GM12878 (cell line): ENCODE measurements around the gene NEGR1. TPM values are rescaled to one million over a fixed set of nuclear protein-coding genes. Genes with fewer than 3 reads are reported as not detected.

Source experiments
- ATAC-seq: fragments of 200-7000 bp; cut with Tn5 transposase; 3 replicates; pipeline ENCODE4 v1.9.1; 2020; ENCODE audit warnings: mild to moderate bottlenecking, moderate library complexity
- BruUV-seq: library from RNA; stranded (reverse); fragments of 400-500 nt; replicated peaks from 2 replicates; lab custom pipeline; 2021; lab: Mats Ljungman, UMichigan
- CTCF ChIA-PET: fragments of 300-600 bp; sonication (Branson Sonifier 250); formaldehyde crosslinking; extraction: SDS; loops from one replicate; lab custom pipeline; 2021; ENCODE audit warnings: inconsistent platforms; lab: Yijun Ruan, JAX
- POLR2A ChIA-PET: fragments of 350-600 bp; formaldehyde crosslinking; extraction: SDS; loops from one replicate; lab custom pipeline; 2021; ENCODE audit warnings: inconsistent platforms; lab: Charles Lee
- RAD21 ChIA-PET: fragments of 300-600 bp; sonication (Branson Sonifier 250); formaldehyde crosslinking; loops from one replicate; lab custom pipeline; 2023; ENCODE audit warnings: antibody characterized with exemption; ENCODE audit not compliant: unreplicated experiment; lab: Charles Lee
- SMC1A ChIA-PET: fragments of 300-600 bp; sonication (Branson Sonifier 250); formaldehyde crosslinking; loops from one replicate; lab custom pipeline; 2023; ENCODE audit not compliant: unreplicated experiment, uncharacterized antibody; lab: Charles Lee
- DNase-seq: peaks from one replicate; pipeline ENCODE4 v3.0.0-alpha.2; 2011; ENCODE audit warnings: low read depth, low spot score
- FAIRE-seq: peaks from 3 replicates; lab custom pipeline; 2011; peaks lifted over from hg19 to GRCh38; lab: Jason Lieb, UNC
- H2AFZ ChIP-seq: 2 replicates; pipeline ENCODE4 v1.6.0; 2011; ENCODE audit warnings: low read depth, low read length, control low read depth; ENCODE audit not compliant: control insufficient read depth
- H3K27ac ChIP-seq: 2 replicates; pipeline ENCODE4 v1.5.1; 2011; ENCODE audit warnings: control low read depth; ENCODE audit not compliant: control insufficient read depth, insufficient read depth
- H3K27me3 ChIP-seq, 2 experiments: replicated peaks in 1 of 2; 2 replicates each; pipeline versions ENCODE4 v1.6.0 to v1.6.1; 2011; ENCODE audit warnings: low read length in 1 of 2; ENCODE audit not compliant: control insufficient read depth in 2 of 2, insufficient read depth in 2 of 2
- H3K36me3 ChIP-seq, 2 experiments: 2 replicates each; pipeline ENCODE4 v1.5.1; 2011; ENCODE audit warnings: low read length in 1 of 2; ENCODE audit not compliant: control insufficient read depth in 2 of 2, insufficient read depth in 2 of 2
- H3K4me1 ChIP-seq: 2 replicates; pipeline ENCODE4 v1.6.1; 2011; ENCODE audit warnings: mild to moderate bottlenecking, low read length, moderate library complexity, mixed read lengths; ENCODE audit not compliant: control insufficient read depth, insufficient read depth
- H3K4me2 ChIP-seq: 2 replicates; pipeline ENCODE4 v1.6.0; 2011; ENCODE audit warnings: control low read depth; ENCODE audit not compliant: control insufficient read depth, insufficient read depth
- H3K4me3 ChIP-seq: fragments of 200-600 bp; sonication (generic); 2 replicates; pipeline ENCODE4 v1.5.1; 2016
- H3K79me2 ChIP-seq: 2 replicates; pipeline ENCODE4 v1.6.0; 2011; ENCODE audit warnings: low read length; ENCODE audit not compliant: control insufficient read depth, insufficient read depth
- H3K9ac ChIP-seq: 2 replicates; pipeline ENCODE4 v1.8.0; 2011; ENCODE audit warnings: low read length, control low read depth, mixed read lengths; ENCODE audit not compliant: control insufficient read depth, insufficient read depth
- H3K9me3 ChIP-seq: replicated peaks from 3 replicates; pipeline ENCODE4 v1.5.1; 2011; ENCODE audit warnings: mild to moderate bottlenecking, low read length; ENCODE audit not compliant: control insufficient read depth, insufficient read depth
- H4K20me1 ChIP-seq: 2 replicates; pipeline ENCODE4 v1.6.0; 2011; ENCODE audit not compliant: control insufficient read depth, insufficient read depth
- BRCA1 ChIP-seq: IDR thresholded peaks from 2 replicates; pipeline ENCODE4 v1.6.1; 2011; ENCODE audit warnings: low read depth, low read length, improper control_type of control experiment
- EZH2 ChIP-seq: IDR thresholded peaks from 2 replicates; pipeline ENCODE4 v1.6.1; 2012; ENCODE audit warnings: low read depth, mild to moderate bottlenecking, control low read depth, inconsistent platforms, low read length, borderline replicate concordance; ENCODE audit not compliant: control insufficient read depth
- HDAC2 ChIP-seq: fragments of 200-600 bp; sonication (generic); IDR thresholded peaks from 2 replicates; pipeline ENCODE4 v1.6.1; 2017
- JUND ChIP-seq: IDR thresholded peaks from 2 replicates; pipeline ENCODE4 v1.6.1; 2012; ENCODE audit warnings: low read depth, mild to moderate bottlenecking, low read length, improper control_type of control experiment, moderate library complexity
- KAT2A ChIP-seq: conservative IDR thresholded peaks from 2 replicates; pipeline ENCODE4 v1.6.1; 2011; ENCODE audit warnings: low read depth, low read length; ENCODE audit not compliant: control insufficient read depth
- NFIC ChIP-seq: IDR thresholded peaks from 2 replicates; pipeline ENCODE4 v1.6.1; 2012; ENCODE audit warnings: low read depth, mild to moderate bottlenecking, inconsistent platforms, low read length, moderate library complexity
- POU2F2 ChIP-seq: IDR thresholded peaks from 3 replicates; pipeline ENCODE4 v1.6.1; 2011; ENCODE audit warnings: low read depth, mild to moderate bottlenecking, low read length, borderline replicate concordance
- RELA ChIP-seq: fragments of 450-650 bp; IDR thresholded peaks from 2 replicates; pipeline ENCODE4 v1.8.0; 2014; ENCODE audit warnings: borderline replicate concordance; ENCODE audit not compliant: partially characterized antibody
- in situ Hi-C: fragments of 300-500 bp; cut with MboI; formaldehyde crosslinking; loops from 9 replicates; pipeline ENCODE4 v1.14.3; 2018; ENCODE audit warnings: mixed read lengths
- intact Hi-C: fragments of 100-400 bp; cut with micrococcal nuclease; formaldehyde crosslinking; loops from one replicate; pipeline ENCODE4 v1.14.2; 2022; ENCODE audit not compliant: unreplicated experiment
- polyA plus RNA-seq, 11 experiments: library from polyadenylated mRNA; depleted of rRNA in 4 of 11; unstranded in 6 of 11; stranded (reverse) in 5 of 11; fragments of >200 nt; fragmentation: Nextera tagmentation in 4 of 11; fragmentation: Illumina TruSeq in 1 of 11; extraction: Ambion mirVana in 4 of 11; extraction: Trizol in 1 of 11; gene quantifications; 1 replicate in 1 of 11; 2 replicates in 10 of 11; pipeline versions ENCODE4 v1.2.1 to v1.2.3, GENCODE V29; 2011 to 2016; ENCODE audit warnings: inconsistent platforms in 2 of 11, missing spikeins in 2 of 11, low read depth in 1 of 11
- total RNA-seq, 4 experiments: library from RNA; depleted of rRNA in 3 of 4; stranded (reverse); fragments of >200 nt in 3 of 4; fragmentation: Illumina TruSeq in 1 of 4; extraction: Trizol in 1 of 4; gene quantifications; 2 replicates each; pipeline versions ENCODE4 v1.2.1 to v1.2.3, GENCODE V29; 2013 to 2021
- TF ChIP-seq, protein P1 (sequence below): fragments of 450-650 bp; IDR thresholded peaks from 2 replicates; pipeline ENCODE4 v1.6.1; 2017; ENCODE audit warnings: mild to moderate bottlenecking, moderate library complexity
- TF ChIP-seq, protein P2 (sequence below): IDR thresholded peaks from 2 replicates; pipeline ENCODE4 v1.6.1; 2011; ENCODE audit warnings: low read depth, mild to moderate bottlenecking, low read length, moderate library complexity, borderline replicate concordance; ENCODE audit errors: extremely low read depth
- TF ChIP-seq, protein P3 (sequence below): IDR thresholded peaks from 2 replicates; pipeline ENCODE4 v1.6.1; 2012; ENCODE audit warnings: low read length, inconsistent platforms
- TF ChIP-seq, protein P4 (sequence below): fragments of 450-650 bp; formaldehyde crosslinking; IDR thresholded peaks from 2 replicates; pipeline ENCODE4 v1.5.0; 2022; ENCODE audit warnings: mild to moderate bottlenecking, missing genetic modification characterization
- TF ChIP-seq, protein P5 (sequence below), 3 experiments: IDR thresholded peaks in 2 of 3; conservative IDR thresholded peaks in 1 of 3; 2 replicates each; pipeline ENCODE4 v1.5.1; 2011; ENCODE audit warnings: low read depth in 3 of 3, low read length in 3 of 3, mild to moderate bottlenecking in 3 of 3, control low read depth in 2 of 3, moderate library complexity in 2 of 3, inconsistent platforms in 1 of 3, mixed read lengths in 1 of 3; ENCODE audit not compliant: control insufficient read depth in 2 of 3, insufficient read depth in 1 of 3; ENCODE audit errors: extremely low read depth in 1 of 3

The NEGR1 gene
- total and polyA plus RNA-seq, 10 of the 15 experiments (the other 5 are each of a cell fraction or from before 2014, with no cell fraction given): under 0.01 to 0.03 (median 0.01) TPM; not detected in 7

DNA sequence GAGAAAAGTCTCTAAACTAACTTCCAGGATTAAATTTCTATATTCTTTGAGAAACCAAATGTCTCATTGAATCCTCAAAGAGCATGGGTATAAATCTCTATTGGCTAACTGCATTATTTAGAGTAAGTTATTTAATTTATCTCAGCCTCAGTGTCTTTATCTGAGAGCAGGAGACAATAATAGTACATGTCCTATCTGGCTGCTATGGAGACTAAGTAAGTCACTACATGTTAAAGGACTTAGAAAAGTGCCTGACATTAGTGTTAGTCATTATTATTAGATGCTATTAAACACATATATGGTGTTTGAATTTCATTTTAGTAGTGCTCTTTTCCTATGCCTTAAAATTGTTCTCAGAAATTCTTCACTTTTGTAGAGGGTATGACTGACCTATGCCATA, 505.2 kb downstream of the NEGR1 start:
- H3K4me1 ChIP-seq: no peaks in the 10 kb centered on the region
- no peak overlapping the region for H3K4me2 ChIP-seq
- no peak overlapping the region for H3K9ac ChIP-seq
- BruUV-seq: no TSS peak
- DNase-seq (no peak), ATAC-seq (no peak), FAIRE-seq (no peak)
- no peak overlapping the region for H3K27ac ChIP-seq
- H3K4me3 ChIP-seq: no peak overlapping the region
- TF ChIP-seq, protein P1, sequence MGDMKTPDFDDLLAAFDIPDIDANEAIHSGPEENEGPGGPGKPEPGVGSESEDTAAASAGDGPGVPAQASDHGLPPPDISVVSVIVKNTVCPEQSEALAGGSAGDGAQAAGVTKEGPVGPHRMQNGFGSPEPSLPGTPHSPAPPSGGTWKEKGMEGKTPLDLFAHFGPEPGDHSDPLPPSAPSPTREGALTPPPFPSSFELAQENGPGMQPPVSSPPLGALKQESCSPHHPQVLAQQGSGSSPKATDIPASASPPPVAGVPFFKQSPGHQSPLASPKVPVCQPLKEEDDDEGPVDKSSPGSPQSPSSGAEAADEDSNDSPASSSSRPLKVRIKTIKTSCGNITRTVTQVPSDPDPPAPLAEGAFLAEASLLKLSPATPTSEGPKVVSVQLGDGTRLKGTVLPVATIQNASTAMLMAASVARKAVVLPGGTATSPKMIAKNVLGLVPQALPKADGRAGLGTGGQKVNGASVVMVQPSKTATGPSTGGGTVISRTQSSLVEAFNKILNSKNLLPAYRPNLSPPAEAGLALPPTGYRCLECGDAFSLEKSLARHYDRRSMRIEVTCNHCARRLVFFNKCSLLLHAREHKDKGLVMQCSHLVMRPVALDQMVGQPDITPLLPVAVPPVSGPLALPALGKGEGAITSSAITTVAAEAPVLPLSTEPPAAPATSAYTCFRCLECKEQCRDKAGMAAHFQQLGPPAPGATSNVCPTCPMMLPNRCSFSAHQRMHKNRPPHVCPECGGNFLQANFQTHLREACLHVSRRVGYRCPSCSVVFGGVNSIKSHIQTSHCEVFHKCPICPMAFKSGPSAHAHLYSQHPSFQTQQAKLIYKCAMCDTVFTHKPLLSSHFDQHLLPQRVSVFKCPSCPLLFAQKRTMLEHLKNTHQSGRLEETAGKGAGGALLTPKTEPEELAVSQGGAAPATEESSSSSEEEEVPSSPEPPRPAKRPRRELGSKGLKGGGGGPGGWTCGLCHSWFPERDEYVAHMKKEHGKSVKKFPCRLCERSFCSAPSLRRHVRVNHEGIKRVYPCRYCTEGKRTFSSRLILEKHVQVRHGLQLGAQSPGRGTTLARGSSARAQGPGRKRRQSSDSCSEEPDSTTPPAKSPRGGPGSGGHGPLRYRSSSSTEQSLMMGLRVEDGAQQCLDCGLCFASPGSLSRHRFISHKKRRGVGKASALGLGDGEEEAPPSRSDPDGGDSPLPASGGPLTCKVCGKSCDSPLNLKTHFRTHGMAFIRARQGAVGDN: no peak
- TF ChIP-seq, protein P2, sequence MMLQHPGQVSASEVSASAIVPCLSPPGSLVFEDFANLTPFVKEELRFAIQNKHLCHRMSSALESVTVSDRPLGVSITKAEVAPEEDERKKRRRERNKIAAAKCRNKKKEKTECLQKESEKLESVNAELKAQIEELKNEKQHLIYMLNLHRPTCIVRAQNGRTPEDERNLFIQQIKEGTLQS: no peak
- TF ChIP-seq KAT2A (no peak), NFIC (no peak), EZH2 (no peak), RELA (no peak), JUND (no peak), HDAC2 (no peak), BRCA1 (no peak), POU2F2 (no peak)
- TF ChIP-seq, protein P3, sequence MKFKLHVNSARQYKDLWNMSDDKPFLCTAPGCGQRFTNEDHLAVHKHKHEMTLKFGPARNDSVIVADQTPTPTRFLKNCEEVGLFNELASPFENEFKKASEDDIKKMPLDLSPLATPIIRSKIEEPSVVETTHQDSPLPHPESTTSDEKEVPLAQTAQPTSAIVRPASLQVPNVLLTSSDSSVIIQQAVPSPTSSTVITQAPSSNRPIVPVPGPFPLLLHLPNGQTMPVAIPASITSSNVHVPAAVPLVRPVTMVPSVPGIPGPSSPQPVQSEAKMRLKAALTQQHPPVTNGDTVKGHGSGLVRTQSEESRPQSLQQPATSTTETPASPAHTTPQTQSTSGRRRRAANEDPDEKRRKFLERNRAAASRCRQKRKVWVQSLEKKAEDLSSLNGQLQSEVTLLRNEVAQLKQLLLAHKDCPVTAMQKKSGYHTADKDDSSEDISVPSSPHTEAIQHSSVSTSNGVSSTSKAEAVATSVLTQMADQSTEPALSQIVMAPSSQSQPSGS: no peak
- TF ChIP-seq, protein P4, sequence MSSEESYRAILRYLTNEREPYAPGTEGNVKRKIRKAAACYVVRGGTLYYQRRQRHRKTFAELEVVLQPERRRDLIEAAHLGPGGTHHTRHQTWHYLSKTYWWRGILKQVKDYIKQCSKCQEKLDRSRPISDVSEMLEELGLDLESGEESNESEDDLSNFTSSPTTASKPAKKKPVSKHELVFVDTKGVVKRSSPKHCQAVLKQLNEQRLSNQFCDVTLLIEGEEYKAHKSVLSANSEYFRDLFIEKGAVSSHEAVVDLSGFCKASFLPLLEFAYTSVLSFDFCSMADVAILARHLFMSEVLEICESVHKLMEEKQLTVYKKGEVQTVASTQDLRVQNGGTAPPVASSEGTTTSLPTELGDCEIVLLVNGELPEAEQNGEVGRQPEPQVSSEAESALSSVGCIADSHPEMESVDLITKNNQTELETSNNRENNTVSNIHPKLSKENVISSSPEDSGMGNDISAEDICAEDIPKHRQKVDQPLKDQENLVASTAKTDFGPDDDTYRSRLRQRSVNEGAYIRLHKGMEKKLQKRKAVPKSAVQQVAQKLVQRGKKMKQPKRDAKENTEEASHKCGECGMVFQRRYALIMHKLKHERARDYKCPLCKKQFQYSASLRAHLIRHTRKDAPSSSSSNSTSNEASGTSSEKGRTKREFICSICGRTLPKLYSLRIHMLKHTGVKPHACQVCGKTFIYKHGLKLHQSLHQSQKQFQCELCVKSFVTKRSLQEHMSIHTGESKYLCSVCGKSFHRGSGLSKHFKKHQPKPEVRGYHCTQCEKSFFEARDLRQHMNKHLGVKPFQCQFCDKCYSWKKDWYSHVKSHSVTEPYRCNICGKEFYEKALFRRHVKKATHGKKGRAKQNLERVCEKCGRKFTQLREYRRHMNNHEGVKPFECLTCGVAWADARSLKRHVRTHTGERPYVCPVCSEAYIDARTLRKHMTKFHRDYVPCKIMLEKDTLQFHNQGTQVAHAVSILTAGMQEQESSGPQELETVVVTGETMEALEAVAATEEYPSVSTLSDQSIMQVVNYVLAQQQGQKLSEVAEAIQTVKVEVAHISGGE: no peak
- TF ChIP-seq, protein P5, sequence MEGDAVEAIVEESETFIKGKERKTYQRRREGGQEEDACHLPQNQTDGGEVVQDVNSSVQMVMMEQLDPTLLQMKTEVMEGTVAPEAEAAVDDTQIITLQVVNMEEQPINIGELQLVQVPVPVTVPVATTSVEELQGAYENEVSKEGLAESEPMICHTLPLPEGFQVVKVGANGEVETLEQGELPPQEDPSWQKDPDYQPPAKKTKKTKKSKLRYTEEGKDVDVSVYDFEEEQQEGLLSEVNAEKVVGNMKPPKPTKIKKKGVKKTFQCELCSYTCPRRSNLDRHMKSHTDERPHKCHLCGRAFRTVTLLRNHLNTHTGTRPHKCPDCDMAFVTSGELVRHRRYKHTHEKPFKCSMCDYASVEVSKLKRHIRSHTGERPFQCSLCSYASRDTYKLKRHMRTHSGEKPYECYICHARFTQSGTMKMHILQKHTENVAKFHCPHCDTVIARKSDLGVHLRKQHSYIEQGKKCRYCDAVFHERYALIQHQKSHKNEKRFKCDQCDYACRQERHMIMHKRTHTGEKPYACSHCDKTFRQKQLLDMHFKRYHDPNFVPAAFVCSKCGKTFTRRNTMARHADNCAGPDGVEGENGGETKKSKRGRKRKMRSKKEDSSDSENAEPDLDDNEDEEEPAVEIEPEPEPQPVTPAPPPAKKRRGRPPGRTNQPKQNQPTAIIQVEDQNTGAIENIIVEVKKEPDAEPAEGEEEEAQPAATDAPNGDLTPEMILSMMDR (IDR thresholded peaks at IDR 0.05 in 2 of 3, conservative IDR thresholded peaks at IDR 0.05 in 1 of 3; ENCODE audit: control insufficient read depth in 2 of 3, extremely low read depth in 1 of 3, insufficient read depth in 1 of 3, low read depth in 3 of 3, low read length in 3 of 3): no peak
- ChIA-PET CTCF (no interaction called here), SMC1A (no interaction called here), POLR2A (no interaction called here), RAD21 (no interaction called here)
- no peak overlapping the region for H2AFZ ChIP-seq
- no peaks in the 10 kb centered on the region for H3K79me2 ChIP-seq
- H3K9me3 ChIP-seq: no peaks in the 10 kb centered on the region
- no peaks in the 10 kb centered on the region for H3K36me3 ChIP-seq
- H4K20me1 ChIP-seq: no peaks in the 10 kb centered on the region
- intact Hi-C loops (no loop called here), in situ Hi-C loops (no loop called here)
- no peaks in the 10 kb centered on the region for H3K27me3 ChIP-seq
